T-cell (primary cell): ENCODE measurements around the gene GTPBP1. TPM values are rescaled to one million over a fixed set of nuclear protein-coding genes. Genes with fewer than 3 reads are reported as not detected.

ENCODE experiments used
- ATAC-seq, 4 experiments: fragments of 200-7000 bp in 3 of 4; fragments of 150-1000 bp in 1 of 4; cut with Tn5 transposase; replicated peaks in 1 of 4; 1 replicate in 3 of 4; 2 replicates in 1 of 4; pipeline ENCODE4 v1.10.0; 2021; ENCODE audit warnings: moderate library complexity in 3 of 4, mild to moderate bottlenecking in 2 of 4, moderate number of reproducible peaks in 1 of 4
- CTCF ChIA-PET, 2 donors: fragments of 300-600 bp; sonication (Branson Sonifier 250); formaldehyde crosslinking; loops; one replicate each; lab custom pipeline; 2022; ENCODE audit warnings: antibody characterized with exemption in 2 of 2; lab: Charles Lee
- POLR2A ChIA-PET, 2 donors: fragments of 300-600 bp; sonication (Branson Sonifier 250); formaldehyde crosslinking; loops; one replicate each; lab custom pipeline; 2022; ENCODE audit warnings: antibody characterized with exemption in 2 of 2; lab: Charles Lee
- DNase-seq, 35 experiments: peaks; one replicate each; pipeline versions ENCODE4 v3.0.0 to v3.0.0-alpha.2; 2013 to 2023
- H3K27ac ChIP-seq: one replicate; pipeline ENCODE4 v1.5.1; 2013; ENCODE audit warnings: low read length
- H3K27me3 ChIP-seq, 2 experiments: replicated peaks in 1 of 2; 1 replicate in 1 of 2; 2 replicates in 1 of 2; pipeline versions ENCODE4 v1.6.1 to v1.7.0; 2013; ENCODE audit warnings: low read length in 1 of 2, mixed read lengths in 1 of 2; ENCODE audit not compliant: control insufficient read depth in 2 of 2, insufficient read depth in 2 of 2; ENCODE audit errors: extremely low read depth in 1 of 2
- H3K36me3 ChIP-seq, 2 donors: 1 replicate in 1 of 2; 2 replicates in 1 of 2; pipeline versions ENCODE4 v1.6.1 to v1.7.0; 2013; ENCODE audit warnings: low read length in 1 of 2; ENCODE audit not compliant: control insufficient read depth in 2 of 2, insufficient read depth in 1 of 2; ENCODE audit errors: extremely low read depth in 1 of 2
- H3K4me1 ChIP-seq, 2 experiments: 1 replicate in 1 of 2; 2 replicates in 1 of 2; pipeline versions ENCODE4 v1.6.1 to v1.7.0; 2013; ENCODE audit warnings: low read length in 2 of 2, mixed read lengths in 1 of 2; ENCODE audit not compliant: insufficient read depth in 2 of 2, control insufficient read depth in 1 of 2; ENCODE audit errors: extremely low read depth in 1 of 2
- H3K4me3 ChIP-seq, 2 donors: 1 replicate in 1 of 2; 2 replicates in 1 of 2; pipeline versions ENCODE4 v1.5.1 to v1.7.0; 2013; ENCODE audit warnings: mild to moderate bottlenecking in 2 of 2, low read length in 1 of 2, moderate library complexity in 1 of 2; ENCODE audit not compliant: control insufficient read depth in 1 of 2; ENCODE audit errors: extremely low read depth in 1 of 2
- H3K9me3 ChIP-seq: 2 replicates; pipeline ENCODE4 v1.7.0; 2013
- H3K27ac Mint-ChIP-seq, 2 donors: one replicate each; pipeline ENCODE4 v1.8.0; 2020 to 2021; ENCODE audit warnings: mild to moderate bottlenecking in 2 of 2, mixed read lengths in 2 of 2
- H3K27me3 Mint-ChIP-seq, 2 donors: one replicate each; pipeline ENCODE4 v1.8.0; 2021 to 2022; ENCODE audit warnings: mixed read lengths in 2 of 2
- H3K36me3 Mint-ChIP-seq: one replicate; pipeline ENCODE4 v1.8.0; 2021; ENCODE audit warnings: mixed read lengths
- H3K4me1 Mint-ChIP-seq, 3 donors: one replicate each; pipeline ENCODE4 v1.8.0; 2020 to 2022; ENCODE audit warnings: mixed read lengths in 3 of 3, mild to moderate bottlenecking in 1 of 3
- H3K4me3 Mint-ChIP-seq, 3 donors: one replicate each; pipeline ENCODE4 v1.8.0; 2020 to 2022; ENCODE audit warnings: mild to moderate bottlenecking in 3 of 3, mixed read lengths in 3 of 3, moderate library complexity in 3 of 3
- H3K9me3 Mint-ChIP-seq, 3 donors: one replicate each; pipeline ENCODE4 v1.8.0; 2020 to 2022; ENCODE audit warnings: mixed read lengths in 3 of 3
- WGBS: methylation state at CpG from one replicate; pipeline ENCODE4 v1.1.5; 2013; ENCODE audit warnings: missing lambda C conversion rate; ENCODE audit not compliant: insufficient coverage; 5-methylcytosine and 5-hydroxymethylcytosine counted together
- total RNA-seq, 35 experiments: library from RNA in 6 of 35; stranded (reverse) in 6 of 35; fragments of 120-200 nt in 1 of 35; gene quantifications; one replicate each; pipeline versions ENCODE4 v1.2.1 to v1.2.4 and lab custom pipeline; 2013 to 2026

Gene GTPBP1
- total RNA-seq, 5 donors from 2014 or later (not counting 1 experiment from before 2014, with no cell fraction given), result 79.1 to 229 (median 83.3) TPM

DNA sequence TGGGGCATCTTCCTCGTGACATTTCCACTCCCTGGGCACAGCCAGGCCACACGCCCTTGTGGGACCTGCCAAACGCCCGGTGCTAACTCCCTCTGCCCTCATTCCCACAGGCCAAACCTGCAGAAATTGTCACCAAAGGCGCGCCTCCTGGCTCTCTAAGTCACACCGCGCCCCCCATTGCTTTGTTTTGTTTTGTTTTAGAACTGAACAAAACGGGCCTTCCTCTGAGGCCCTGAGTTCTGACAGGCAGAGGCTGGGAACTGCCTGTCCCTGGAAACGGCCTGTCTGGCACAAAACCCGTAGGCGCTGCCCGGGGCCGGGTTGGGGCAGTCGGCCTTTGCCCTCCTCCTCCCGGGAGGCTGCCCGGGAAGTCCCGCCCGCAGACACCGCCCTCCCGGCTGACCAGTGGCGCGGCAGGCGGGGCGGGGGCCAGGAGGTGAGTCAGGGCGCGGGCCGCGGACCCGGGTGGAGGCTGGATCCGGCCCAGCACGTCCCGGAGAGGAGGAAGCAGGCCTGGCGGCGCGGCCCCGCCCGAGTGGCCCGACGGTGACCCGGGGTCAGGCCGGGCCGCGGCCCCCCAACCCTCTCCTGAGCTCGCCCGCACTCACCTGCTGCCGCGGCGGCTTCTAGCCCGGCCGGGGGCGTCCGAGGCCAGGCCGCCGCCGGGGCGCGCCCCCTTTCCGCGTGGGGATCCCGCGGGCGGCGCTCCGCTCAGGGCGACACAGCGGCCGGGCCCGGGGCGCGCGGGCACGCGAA is 49.6 kb downstream of the GTPBP1 start:
- Mint-ChIP-seq H3K9me3 (no peaks in the 10 kb centered on the region), H3K27ac (peak overlapping the region; percentile 100), H3K4me3 (peak overlapping the region; percentile 91 to 100 (median 99)), H3K36me3 (peaks cover 40% of the 10 kb centered on the region), H3K27me3 (no peaks in the 10 kb centered on the region), H3K4me1 (peaks cover 66 to 69% (median 68%) of the 10 kb centered on the region in 3 donors)
- H3K27ac ChIP-seq, result peak overlapping the region; percentile 59
- H3K9me3 ChIP-seq, result no peaks in the 10 kb centered on the region
- ChIA-PET POLR2A (interaction anchor here in 1 of 2 donors (0.6 kb wide), 1 partner anchor 33 kb away, joined by 7 read pairs; no protein-coding TSS in a partner anchor), CTCF (interaction anchor here (0.5 to 0.9 kb wide), 3 partner anchors 8 to 185 kb away, joined by 3 read pairs; no protein-coding TSS in a partner anchor)
- peak in 32 of 35 experiments; percentile 17 to 66 (median 36) for DNase-seq
- peak; percentile 2 to 7 (median 4) for ATAC-seq
- WGBS, result under 1% methylated on average over 69 of the region's 74 CpGs
- no peaks in the 10 kb centered on the region for H3K27me3 ChIP-seq
- H3K36me3 ChIP-seq, result peaks cover 15 to 36% of the 10 kb centered on the region in 2 donors
- peaks cover 40 to 77% of the 10 kb centered on the region in 2 experiments for H3K4me1 ChIP-seq
- peak overlapping the region; percentile 78 to 89 for H3K4me3 ChIP-seq

DNA sequence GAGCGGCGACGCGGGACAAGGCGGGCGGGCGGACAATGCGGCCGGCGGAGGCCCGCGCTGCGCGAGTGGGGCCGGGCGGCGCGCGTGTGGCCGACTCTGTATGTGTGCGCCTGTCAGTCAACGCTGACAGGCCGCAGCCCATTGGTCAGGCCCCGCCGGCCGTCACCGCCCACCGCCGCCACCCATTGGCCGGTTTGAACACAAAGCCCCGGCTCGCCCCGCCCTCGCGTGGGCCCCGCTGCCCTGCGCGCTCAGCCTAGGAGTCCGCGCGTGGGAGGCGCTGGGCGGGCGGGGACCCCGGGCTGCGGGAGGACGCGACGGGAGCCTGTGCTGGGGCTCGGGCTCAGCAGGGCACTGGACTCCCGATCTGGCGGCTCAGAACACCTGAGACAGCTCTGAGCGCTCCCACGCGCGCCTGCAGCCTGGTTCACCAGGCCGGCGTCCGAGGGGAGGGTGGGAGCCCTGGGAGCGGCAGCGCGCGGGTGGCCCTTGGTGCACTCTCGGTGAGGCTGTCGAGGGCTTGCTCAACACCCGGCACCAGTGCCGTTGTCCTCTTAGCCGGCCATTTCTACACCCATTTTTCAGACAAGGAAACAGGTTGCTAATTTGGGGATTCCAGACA is 50.3 kb downstream of the GTPBP1 start, which contains the start of gene SUN2:
Gene SUN2 (minus strand): TSS at position 88 of the 622 bp plus-strand sequence. CDS start 3,370 bp downstream, outside the sequence.
- H3K36me3 ChIP-seq, result peaks cover 12 to 29% of the 10 kb centered on the region in 2 donors
- POLR2A ChIA-PET, result interaction anchor here in 1 of 2 donors (0.7 kb wide), 1 partner anchor 46 kb away, joined by 3 read pairs; no protein-coding TSS in a partner anchor
- WGBS, result 0% methylated on average over 68 of the region's 68 CpGs

DNA sequence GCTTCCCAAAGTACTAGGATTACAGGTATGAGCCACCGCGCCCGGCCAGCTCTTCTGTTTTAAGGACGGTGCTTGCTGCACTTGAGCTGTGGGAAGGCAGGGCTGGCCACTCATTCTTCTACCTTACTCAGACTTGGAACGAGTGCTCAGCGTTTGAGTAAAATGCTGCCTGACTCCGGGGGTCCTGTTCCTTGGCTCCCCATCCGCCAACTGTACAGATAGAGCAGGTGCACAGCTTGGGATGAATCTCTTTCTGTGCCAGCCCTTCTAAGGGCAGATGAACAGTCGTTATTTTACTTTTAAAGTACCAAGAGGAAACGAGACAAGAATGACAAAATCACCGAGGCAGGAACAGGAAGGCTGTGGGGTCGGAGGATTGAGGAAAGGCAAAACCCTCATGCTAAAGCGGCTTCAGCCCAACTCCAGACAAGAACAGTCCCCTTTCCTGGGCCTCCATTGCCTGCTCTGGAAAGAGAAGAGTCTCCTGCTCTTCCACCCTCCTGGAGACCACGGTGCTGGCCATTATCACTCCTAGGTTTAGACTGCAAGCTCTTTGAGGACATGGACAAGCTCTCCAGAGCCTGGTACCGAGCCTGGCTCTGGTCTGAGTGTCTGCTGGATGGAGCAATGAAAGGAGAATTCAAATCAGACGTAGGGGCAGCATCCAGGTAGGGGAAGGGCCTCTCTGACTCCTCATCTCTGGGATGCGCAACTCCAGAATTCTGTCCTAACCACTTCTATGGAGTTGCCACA is 51.1 kb downstream of the GTPBP1 start:
- WGBS, result 4% methylated on average over 8 of the region's 17 CpGs
- no peaks in the 10 kb centered on the region for H3K27me3 Mint-ChIP-seq
- no peaks in the 10 kb centered on the region for H3K9me3 Mint-ChIP-seq
- peak overlapping the region; percentile 88 to 91 (median 90) for H3K4me3 Mint-ChIP-seq
- peak overlapping the region; percentile 51 for H3K27ac ChIP-seq
- peaks cover 53 to 57% (median 55%) of the 10 kb centered on the region in 3 donors for H3K4me1 Mint-ChIP-seq
- DNase-seq (peak in 1 of 35 experiments; percentile 31), ATAC-seq (no peak)
- H3K36me3 ChIP-seq, result peaks cover 5 to 21% of the 10 kb centered on the region in 2 donors
- H3K4me1 ChIP-seq, result peaks cover 32 to 72% of the 10 kb centered on the region in 2 experiments
- no peaks in the 10 kb centered on the region for H3K9me3 ChIP-seq
- no peaks in the 10 kb centered on the region for H3K27me3 ChIP-seq
- peak overlapping the region; percentile 95 to 96 for H3K27ac Mint-ChIP-seq
- ChIA-PET CTCF (interaction anchor here in 1 of 2 donors (0.5 to 0.8 kb wide), 3 partner anchors 26 to 387 kb away, joined by 3 to 4 read pairs (median 3); no protein-coding TSS in a partner anchor), POLR2A (interaction anchor here (0.6 to 0.7 kb wide), 3 partner anchors 54 to 1998 kb away, joined by 4 to 8 read pairs (median 8); partner anchors contain the start of gene APOBEC3G (in 1 of the 2))
- peaks cover 28% of the 10 kb centered on the region for H3K36me3 Mint-ChIP-seq
- H3K4me3 ChIP-seq, result peak overlapping the region; percentile 55 to 70

More for the DNA sequence above, 50.3 kb downstream of the GTPBP1 start, which contains the start of gene SUN2:
- peaks cover 36 to 76% of the 10 kb centered on the region in 2 experiments for H3K4me1 ChIP-seq
- H3K27ac Mint-ChIP-seq, result peak within 1 kb of the TSS; percentile 100
- DNase-seq (peak; percentile 82 to 96 (median 90)), ATAC-seq (peak; percentile 69 to 78 (median 74))
- H3K4me3 ChIP-seq, result peak within 1 kb of the TSS; percentile 78 to 89
- no peaks in the 10 kb centered on the region for H3K27me3 Mint-ChIP-seq
- no peaks in the 10 kb centered on the region for H3K9me3 Mint-ChIP-seq
- peaks cover 36% of the 10 kb centered on the region for H3K36me3 Mint-ChIP-seq
- peak within 1 kb of the TSS; percentile 81 for H3K27ac ChIP-seq
- CTCF ChIA-PET, result interaction anchor here in 1 of 2 donors (0.5 to 0.9 kb wide), 3 partner anchors 9 to 387 kb away, joined by 3 to 4 read pairs (median 3); no protein-coding TSS in a partner anchor
- peaks cover 61 to 66% (median 63%) of the 10 kb centered on the region in 3 donors for H3K4me1 Mint-ChIP-seq
- H3K4me3 Mint-ChIP-seq, result peak within 1 kb of the TSS; percentile 91 to 100 (median 99)
- H3K27me3 ChIP-seq, result no peaks in the 10 kb centered on the region
- no peaks in the 10 kb centered on the region for H3K9me3 ChIP-seq

GRCh38 chr22:38757464-38757757 is 51.7 kb downstream of the GTPBP1 start:
- no peaks in the 10 kb centered on the region for H3K27me3 ChIP-seq
- Mint-ChIP-seq H3K27ac (peak overlapping the region; percentile 95 to 96), H3K27me3 (no peaks in the 10 kb centered on the region), H3K4me3 (peak overlapping the region; percentile 88 to 91 (median 90)), H3K4me1 (peaks cover 48 to 52% (median 49%) of the 10 kb centered on the region in 3 donors), H3K9me3 (no peaks in the 10 kb centered on the region), H3K36me3 (peaks cover 22% of the 10 kb centered on the region)
- peak overlapping the region in 1 of 2 donors; percentile 70 for H3K4me3 ChIP-seq
- no peaks in the 10 kb centered on the region for H3K9me3 ChIP-seq
- DNase-seq (no peak), ATAC-seq (no peak)
- H3K36me3 ChIP-seq, result peaks cover 5 to 16% of the 10 kb centered on the region in 2 donors
- WGBS, result 53% methylated on average over 3 of the region's 4 CpGs
- H3K27ac ChIP-seq, result peak overlapping the region; percentile 51
- POLR2A ChIA-PET, result interaction anchor here (0.6 to 0.7 kb wide), 2 partner anchors 320 to 1999 kb away, joined by 4 to 8 read pairs; partner anchors contain the start of gene APOBEC3G (in 1 of the 2)
- peaks cover 32 to 66% of the 10 kb centered on the region in 2 experiments for H3K4me1 ChIP-seq
- CTCF ChIA-PET, result interaction anchor here in 1 of 2 donors (0.6 kb wide), 1 partner anchor 71 kb away, joined by 3 read pairs; no protein-coding TSS in a partner anchor

DNA sequence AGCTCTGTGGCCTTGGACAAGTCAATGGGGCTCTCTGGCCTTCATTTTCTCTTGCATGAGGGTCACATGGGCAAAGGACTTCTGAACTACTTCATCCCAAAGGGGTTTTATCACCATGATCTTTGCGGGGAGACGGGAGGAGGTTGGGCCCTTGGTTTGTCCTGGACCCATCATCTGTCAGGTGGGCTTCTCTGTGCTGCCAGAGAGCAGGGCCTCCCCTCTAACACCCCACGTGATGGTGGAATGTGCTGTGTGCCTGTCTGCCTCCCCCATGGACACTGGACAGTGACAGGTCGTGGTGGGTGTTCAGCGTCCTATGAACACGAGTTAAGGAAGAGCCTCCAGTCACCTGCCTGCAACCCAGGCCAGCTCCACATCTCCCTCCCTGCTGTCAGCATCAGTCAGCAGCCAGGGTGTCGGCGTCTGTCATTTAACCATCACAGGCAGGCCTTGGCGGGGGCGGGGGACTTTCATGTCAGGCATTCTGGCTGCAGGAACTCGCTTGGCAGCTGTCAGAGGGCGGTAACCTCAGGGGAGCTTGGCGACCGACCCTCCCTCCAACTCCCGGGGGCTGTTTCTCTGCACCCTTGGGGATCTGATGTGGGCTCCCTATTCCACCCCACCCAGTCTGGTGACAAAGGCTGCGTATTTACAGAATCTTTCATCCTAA is 52.7 kb downstream of the GTPBP1 start:
- peak; percentile 24 to 54 (median 30) for ATAC-seq
- peak; percentile 48 to 86 (median 72) for DNase-seq
- 10% methylated on average over 10 of the region's 16 CpGs for WGBS
- Mint-ChIP-seq H3K9me3 (no peaks in the 10 kb centered on the region), H3K4me1 (peaks cover 39 to 45% (median 40%) of the 10 kb centered on the region in 3 donors), H3K4me3 (peak overlapping the region; percentile 54 to 91 (median 60)), H3K27ac (peak overlapping the region; percentile 95 to 96), H3K27me3 (no peaks in the 10 kb centered on the region), H3K36me3 (peaks cover 16% of the 10 kb centered on the region)
- CTCF ChIA-PET, result interaction anchor here (0.6 to 1.5 kb wide), 3 partner anchors 10 to 32 kb away, joined by 3 to 8 read pairs (median 7); no protein-coding TSS in a partner anchor
- Histone ChIP-seq H3K4me3 (peak overlapping the region in 1 of 2 donors; percentile 25), H3K27me3 (no peaks in the 10 kb centered on the region), H3K4me1 (peaks cover 26 to 56% of the 10 kb centered on the region in 2 experiments), H3K9me3 (no peaks in the 10 kb centered on the region), H3K27ac (peak overlapping the region; percentile 39), H3K36me3 (peaks cover 3 to 6% of the 10 kb centered on the region in 2 donors)
- POLR2A ChIA-PET, result interaction anchor here in 1 of 2 donors (0.6 kb wide), 1 partner anchor 1416 kb away, joined by 5 read pairs; no protein-coding TSS in a partner anchor
